Activated CD4-positive, alpha-beta T cell treated with anti-CD3 and anti-CD28 coated beads, Interleukin-2, Interleukin-6, amounts not matched to agents 100 ng/mL and 50 ng/mL, durations not matched to agents 16 hours and 8 hours (primary cell): Measurements from ENCODE around the gene VAPA.

Source experiments
- DNase-seq: peaks from one replicate; pipeline ENCODE4 v3.0.0-alpha.2; 2020

VAPA gene

DNA sequence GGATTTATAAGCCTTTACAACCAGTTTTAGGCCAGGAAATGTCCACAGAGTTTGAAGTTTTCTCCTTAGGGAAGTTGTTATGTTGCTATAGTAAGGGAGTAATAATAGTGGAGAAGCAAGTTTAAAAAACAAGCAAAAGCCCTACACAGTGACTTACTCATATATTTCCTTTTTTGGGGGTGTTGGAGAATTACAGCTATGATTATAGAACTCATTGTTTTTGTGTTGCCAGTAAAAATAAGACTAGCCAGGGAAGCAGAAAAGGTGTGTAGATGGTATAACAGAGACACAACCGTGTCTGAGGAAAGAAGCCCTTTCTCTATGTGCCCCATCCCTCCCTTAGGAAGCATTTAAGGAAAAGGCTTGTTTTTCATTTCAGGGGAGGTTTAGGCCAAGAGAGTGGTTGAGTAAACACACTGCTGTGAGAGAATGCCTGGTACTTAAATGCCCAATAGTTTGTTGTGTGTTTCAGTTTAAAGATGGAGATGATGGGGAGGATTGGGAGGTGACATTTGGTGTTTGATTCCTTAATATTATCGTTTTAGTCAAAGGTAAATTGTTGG, 2.3 kb downstream of the VAPA start:
- peak; percentile 31 for DNase-seq

DNA sequence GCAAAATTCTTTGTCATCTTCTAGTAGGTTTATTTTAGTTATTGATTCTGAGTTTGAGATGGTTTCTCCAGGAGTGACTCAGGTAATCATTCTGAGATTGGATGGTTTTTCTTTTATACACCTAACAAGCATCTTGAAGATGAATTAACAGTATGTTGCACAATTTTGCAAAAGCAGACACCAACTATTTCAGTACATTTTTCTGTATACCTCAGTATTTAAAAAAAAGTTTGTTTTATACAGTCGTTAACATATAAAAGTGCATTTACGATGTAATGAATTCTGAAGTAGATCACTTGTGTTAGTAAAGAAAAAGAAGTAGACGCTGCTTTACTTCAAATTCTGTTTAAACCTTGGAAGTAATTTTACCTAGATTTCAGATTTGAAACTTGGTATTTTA, 3.0 kb downstream of the VAPA start:
- no peak for DNase-seq

DNA sequence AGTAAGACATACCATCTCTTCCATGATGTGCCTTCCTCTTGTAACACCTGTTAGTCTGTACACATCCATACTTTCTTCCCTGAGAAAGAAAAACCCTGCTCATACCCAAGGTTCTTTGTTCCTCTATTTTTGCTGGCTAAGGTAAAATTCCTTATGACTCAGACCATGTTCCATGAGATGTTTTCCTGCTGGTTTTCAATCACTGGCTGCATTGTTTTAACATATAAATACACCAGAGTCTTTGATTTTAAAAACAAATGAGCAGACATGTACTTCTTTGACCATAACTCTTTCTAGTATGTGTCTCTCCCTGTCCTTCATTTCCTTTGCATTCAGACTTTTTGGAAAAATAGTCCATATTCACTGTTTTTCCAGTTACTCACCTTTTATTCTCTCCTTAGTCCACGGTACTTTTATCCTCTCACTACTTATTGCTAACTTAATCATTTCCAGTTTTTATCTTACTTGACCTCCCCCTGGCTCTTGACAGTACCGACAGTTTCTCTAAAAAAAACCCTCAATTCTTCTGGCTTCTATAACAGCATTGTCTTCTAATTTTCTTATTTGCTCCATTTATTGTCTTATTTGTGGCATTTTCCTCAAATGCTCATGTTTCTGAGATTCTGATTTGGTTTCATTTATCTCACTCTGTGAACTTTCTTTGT, 4.3 kb downstream of the VAPA start:
- DNase-seq: no peak

DNA sequence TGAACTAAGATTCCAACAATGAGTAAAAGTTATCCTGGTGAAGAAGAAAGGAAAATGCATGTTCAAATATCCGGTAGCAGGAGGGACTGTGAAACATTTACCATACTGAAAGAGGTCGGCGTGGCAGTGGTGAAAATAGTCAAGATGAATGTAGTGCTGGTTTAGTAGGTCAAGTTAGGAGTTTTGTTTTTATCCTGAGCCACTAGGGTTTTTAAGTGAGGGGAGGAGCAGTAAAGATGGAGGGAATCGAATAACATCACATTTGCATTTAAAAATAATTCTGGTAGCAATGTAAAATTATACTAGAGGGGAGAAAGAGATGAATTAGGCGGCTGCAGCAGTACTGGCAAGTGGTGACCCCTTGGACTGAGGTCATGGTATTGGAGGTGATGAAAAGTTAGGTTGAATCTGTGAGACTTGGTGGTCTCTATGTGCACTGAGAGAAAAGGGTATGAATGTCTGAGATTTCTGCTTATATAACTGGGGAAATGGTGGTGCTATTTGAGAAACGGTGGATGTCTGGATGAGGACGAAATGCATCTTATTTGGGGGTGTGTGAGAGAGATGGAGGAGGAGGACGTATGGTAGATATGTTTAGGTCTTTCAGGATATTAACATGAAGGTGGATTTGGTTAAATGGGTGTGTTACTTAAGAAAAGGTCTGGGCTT, 5.9 kb downstream of the VAPA start:
- DNase-seq: peak; percentile 32

DNA sequence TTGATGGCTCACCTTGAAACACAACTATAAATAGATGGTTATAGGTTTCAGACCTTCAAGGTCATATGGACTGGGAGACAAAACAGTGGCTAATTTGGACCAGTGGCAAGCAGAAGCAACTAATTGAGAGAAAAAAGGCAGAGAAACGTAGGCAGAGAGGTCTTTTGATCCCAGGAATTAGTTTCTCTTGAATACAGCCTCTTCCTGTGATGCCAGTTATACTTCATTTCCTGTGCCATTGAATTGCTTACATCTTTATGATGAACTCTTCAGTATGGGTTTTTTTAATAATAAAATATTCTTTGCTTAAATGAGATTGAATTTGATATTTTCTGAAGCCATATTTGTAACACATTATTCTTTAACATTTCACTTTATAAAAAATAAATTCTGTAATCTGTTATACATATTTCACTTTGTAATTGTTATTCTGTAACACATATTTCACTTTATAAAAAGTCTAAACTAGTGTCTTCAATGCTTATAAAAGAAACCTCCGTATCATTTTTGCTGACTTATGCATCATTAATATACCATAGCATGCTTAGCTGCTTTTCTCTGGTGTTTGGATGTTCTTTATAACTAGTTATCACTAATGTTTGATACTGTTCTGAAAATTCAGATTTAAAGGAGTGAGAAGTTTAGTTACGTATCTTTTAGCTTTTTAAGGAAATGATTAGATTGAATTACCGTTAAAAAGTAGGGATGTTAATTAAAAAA, 8.9 kb downstream of the VAPA start:
- no peak for DNase-seq

DNA sequence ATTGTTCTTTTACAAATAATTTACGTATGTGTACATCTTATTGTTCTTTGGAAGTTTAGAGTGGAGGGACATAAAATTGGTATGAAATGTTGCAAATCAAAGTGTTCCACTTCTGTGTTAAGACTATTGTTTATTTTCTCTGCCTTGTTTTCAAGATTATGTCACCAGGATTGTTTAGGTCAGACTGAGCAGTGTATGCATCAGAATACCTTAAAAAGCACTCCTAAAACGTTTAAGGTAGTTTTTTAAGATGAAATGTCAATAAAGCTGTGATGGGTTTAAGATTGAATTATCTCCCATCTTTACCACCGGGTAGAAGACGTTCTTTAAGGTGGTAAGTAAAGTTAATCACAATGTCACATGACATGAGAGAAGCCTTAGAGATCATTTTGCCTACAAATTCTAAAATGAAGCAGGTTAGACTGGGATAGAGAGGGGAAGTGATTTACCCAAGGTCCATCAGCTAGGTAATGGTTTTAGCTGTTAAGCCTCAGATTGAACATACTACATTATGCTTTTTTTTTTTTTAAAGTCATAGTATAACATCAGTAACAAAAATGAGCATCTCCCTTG, 10.6 kb downstream of the VAPA start:
- no peak for DNase-seq

DNA sequence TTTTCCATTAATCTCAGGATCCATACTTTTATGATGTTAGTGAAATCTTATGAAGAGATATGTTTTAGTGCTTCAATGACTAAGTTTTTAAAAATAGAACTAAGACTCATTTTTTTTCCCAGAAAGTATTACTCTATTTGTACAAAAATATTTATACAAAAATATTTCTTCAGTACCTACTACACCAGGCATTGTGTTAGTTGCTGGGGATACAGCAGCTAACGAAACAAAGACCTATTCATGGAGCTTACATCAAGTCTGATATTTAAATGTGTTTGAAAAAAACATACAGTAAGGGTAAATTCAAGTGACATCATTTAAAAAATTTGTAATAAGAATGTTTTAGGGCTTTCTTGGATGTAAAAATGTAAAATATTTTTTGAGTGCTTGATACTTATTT, 11.6 kb downstream of the VAPA start:
- DNase-seq: no peak

DNA sequence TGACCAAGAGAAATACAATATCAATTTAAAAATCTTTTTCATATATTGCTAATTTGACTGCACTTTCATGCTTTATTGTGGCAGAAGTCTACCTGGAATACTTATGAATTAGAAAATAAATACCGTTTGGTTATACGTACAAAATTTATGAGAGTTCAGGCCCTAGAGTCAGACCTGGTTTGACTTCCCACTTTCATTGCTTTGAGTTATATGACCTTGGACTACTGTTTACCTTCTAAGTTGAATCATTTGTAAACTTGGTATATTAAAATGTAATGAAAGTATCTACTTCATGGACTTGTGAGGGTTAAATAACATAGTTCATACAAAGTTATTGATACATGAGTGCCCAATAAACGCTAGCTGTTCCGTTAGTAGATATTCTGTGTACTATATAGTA, 12.0 kb downstream of the VAPA start:
- DNase-seq: no peak

DNA sequence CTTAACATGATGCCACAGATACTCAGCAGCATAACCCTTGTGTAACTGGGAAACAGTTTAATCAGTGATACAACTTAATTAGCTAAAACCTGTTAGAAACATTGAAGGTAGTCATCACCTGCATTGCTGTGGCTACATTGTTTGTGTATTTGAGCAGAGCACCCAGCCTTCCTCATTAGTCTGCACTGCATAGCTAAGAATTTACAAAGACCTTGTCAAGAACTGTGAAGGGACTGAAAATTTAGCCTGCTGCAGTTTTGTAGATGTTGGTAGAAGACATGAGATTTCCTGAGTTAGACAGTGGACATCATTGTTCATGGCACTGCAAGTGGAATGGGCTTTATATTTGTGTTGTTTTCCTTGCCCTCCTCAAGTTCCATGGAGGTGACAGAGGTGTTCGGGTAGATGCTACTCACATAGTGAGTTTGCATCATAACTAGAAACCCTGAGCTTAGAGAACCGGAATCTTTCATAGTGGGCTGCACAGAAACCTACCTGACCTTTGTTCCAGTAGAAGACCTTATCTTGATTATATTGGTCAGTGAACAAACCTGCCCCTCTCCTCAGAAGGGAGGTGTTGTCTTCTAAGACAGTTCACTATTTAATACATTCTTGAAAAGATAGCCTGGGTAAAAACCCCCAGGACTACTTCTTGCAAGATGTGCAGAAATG, 12.5 kb downstream of the VAPA start:
- no peak for DNase-seq

DNA sequence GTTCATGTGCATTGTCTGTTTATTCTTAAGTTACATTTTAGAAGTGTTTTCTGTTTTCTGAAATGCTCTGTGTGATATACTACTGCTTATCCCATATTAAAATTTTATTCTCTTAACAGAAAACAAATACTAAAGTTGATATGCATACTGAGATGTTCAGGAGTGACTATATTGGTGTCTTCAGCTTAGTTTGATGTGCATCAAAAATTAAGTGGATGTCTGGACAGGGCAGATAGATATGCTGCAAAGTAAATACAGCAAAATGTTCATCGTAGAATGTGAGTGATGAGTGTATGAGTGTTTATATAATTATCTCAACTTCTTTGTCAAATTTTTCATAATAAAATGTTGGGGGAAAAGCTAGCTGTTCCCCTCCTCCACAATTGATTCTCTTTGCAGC, 13.2 kb downstream of the VAPA start:
- DNase-seq: no peak

DNA sequence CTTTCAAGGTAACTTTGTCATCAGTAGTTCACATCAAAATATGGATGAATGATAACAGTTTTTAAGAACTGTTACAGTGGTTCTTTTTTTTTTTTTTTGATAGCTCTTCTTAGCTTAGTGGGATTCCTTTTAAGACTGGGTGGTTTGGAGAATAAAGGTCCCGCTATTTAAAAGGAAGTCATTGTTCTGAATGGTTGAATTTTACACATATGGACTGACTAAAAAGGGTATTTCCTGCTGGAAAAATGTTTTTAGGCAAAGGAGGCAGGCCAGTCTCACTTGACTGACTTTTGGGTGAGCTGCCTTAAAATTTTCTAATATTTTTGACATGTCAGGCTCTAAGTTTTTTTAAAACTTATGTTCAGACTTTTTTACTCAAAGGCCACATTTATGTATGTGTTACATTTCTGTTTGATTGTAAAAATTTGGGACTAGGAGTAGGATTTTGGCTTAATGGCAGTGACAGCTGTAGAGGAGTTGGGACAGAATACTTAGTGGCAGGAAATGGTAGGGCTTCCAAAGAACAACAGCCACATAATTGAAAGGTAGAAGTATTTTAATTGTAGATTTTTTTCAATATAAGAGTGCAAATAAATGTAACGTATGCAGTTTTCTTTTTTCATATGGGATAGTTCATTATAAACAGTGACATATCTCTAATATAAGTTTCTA, 13.7 kb downstream of the VAPA start:
- no peak for DNase-seq

DNA sequence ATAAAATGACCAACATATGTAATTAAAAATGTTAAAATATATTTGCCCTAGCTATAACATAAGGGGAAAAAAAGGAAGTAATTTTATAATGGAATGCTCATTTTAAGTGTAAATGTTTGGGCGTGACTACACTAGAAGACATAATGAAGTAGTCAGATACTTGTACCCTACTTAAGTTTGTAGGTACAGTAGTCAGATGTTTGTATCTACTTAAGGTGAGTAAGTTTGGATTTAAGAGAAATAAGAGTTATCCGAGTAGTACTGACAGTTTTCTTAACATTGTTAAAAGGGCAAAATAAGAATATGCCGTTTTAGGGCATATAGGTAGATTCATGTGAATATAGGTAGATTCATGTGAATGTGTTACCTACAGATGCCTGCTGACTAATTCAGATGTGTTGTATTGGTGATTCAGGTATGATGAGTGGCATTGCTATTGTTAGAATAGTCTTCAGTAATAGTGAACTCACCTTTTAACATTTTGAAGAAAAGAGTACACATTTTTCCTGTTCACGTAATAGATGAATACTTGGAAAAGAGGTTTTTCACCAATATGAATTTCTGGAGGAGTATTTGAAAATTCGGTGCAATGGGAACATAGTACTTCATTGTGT, 14.9 kb downstream of the VAPA start:
- no peak for DNase-seq

DNA sequence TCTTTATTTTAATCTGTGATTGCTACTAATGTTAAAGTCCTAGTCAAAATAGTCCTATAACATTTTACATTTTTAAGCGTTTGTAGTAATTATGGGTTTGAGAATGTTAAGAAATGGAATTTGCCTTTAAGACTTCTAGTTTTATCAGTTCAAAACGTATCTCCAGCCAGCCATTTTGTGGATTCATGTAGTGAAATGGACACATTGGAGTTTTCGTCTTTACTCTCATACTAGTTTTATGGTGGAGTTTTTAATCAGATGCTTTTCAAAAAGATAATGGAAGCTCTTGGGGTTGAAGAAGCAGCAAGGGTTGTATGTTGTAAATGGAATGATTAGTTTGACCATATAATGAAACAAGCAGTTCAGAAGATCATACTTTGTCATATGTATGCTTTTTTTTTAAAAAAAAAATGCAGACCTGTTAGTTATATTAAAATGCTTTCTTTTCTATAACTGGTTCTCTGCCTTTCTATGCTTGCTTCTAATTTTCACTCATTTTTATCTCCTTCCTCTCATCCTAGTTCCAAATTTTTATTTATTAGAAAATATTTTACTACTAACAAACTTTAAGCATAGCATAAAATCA, 16.6 kb downstream of the VAPA start:
- no peak for DNase-seq

DNA sequence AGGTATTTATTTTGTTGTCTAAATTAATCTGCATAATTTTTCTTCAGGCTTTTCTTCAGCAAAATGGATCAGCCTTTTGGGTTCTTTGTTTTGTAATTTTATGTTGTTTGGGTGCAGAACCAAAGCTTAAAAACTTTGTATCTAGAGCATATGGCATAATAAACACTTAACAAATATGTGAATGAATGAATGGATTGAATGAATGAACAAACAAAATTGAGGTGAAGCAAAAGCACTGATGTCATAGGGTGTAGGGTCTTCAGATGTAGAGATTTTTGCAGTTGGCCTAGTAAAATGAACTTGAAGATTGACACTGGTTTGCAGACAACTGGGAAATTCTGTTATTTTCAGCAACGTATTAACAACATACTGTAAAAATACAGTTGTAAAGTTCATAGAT, 17.3 kb downstream of the VAPA start:
- DNase-seq: no peak

DNA sequence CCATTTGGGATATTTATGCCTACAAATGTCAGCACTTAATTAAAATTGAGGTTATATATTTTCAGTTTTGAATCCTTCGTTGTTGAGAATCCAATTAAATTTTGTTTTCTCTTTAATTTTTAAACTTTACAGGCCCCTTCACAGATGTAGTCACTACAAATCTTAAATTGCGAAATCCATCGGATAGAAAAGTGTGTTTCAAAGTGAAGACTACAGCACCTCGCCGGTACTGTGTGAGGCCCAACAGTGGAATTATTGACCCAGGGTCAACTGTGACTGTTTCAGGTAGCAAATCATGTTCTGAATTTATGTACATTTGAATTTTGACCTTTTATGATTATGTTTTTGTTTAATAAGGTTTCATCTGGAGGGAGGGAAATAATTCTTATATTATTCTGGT, 17.9 kb downstream of the VAPA start:
- no peak for DNase-seq

DNA sequence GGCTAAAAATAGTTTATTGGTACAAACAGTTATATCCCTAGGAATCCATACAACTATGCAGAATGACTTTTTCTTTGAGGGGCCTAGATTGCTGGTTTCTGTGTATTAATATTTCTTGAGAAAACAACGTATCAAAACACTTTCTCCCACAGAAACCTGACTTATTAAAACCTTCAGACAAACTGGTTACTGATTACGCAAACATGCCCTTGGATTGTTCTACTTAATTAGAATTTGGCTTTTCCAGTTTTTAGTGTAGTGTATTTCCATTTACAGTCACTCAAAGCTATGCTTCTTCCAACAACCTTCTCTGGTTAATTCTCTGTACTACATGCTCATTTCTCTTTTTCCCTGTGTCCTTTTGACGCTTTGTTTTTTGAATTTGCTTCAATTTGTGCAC, 20.0 kb downstream of the VAPA start:
- no peak for DNase-seq

DNA sequence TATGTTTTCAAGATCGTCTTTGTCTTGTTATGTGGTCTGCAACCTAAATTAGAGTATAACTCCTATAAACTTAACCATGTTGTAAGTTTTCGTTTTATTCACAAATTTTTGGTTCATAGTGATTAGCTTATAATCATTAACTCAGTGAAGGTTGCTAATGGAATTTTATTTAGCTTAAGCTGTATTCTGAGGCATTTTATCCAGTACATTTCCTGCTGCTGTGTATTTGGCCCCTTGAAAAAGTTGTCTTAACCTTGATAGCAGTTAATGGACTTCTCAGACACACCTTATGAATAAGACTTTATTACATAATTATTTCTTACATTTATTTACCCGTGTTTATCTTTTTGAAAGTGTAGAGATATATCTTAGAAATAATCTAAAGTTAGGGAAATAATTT, 20.5 kb downstream of the VAPA start:
- DNase-seq: no peak

DNA sequence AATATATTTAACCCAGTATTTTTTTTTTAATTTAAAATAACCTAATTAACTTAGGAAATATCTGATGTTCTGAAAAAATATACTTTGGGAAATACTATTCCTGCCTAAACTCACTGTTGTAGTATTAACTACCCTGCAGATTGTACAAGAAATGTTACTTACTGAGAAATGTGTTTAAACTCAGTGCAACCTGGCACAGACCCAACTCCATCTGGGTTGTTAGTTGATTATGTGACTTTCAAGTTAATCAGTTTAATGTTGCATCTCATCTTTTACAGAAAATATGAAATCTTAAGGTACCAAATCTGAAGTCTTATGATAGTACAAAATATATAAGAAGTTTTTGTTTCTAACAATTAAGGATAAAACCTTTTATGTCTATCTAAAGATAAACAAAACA, 27.3 kb downstream of the VAPA start:
- DNase-seq: no peak

DNA sequence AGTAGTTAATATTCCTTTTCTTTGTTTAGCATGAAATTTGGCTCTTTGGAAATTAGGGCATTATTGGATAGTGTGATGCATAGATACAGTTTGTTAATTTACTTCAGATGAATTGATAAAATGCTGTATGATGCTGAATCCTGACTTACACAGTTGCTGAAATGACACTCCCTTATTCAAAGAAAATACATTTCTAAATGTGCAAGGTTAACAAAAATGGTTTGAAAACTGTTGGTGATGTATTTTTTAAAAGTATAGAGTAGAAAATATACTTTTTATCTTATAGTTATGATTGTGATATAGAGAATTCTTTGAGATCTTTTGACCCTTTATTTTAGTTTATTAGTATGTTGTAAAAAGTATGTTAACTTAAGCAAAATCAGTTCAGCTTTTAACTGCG, 27.8 kb downstream of the VAPA start:
- no peak for DNase-seq

DNA sequence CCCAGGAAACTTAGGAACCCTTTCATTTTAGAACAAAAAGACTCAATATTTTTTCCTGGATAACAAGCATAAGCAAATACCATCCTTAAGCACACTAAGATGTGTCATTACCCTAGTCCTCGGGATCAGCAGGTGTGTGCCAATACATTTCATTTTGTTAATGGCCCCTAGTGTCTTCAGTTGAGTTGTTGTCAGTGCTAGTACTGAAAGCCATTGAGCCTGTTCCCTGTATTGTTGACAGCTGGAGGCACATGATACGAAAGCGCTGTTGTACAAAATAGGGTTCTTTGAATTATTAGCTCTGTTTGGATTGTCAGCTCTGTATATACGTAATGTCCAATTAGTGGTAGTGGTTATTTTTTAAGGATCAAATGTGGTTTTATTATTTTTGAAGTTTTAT, 29.5 kb downstream of the VAPA start:
- DNase-seq: no peak

DNA sequence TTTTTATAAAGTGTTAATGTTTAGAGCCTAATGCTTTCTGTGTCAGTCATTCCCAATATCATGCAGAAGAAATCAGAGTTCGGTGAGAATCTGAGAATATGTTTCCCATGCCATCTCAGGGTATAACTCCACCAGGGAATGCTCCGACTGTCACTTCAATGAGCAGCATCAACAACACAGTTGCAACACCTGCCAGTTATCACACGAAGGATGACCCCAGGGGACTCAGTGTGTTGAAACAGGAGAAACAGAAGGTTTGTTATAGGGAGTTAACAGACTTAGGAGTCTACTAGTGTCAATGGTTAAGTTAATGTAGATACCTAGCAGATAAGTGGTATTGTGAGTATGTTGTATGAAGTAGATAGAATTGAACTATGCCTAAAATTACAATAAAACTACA, 31.0 kb downstream of the VAPA start:
- DNase-seq: no peak

DNA sequence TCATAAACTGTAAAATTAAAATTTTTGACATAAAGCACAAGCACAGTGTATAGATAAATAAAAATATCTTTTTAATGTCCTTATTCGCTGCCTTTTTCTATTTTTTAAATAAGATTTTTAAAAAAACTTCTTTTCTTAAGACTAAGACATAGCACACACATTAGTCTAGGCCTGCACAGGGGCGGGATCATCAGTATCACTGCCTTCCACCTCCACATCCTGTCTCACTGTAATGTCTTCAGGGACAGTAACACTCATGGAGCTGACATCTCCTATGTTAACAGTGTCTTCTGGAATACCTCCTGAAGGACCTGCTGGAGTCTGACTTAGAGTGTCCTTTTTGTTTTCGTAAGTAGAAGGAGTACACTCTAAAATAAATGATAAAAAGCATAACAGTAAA, 33.0 kb downstream of the VAPA start:
- DNase-seq: no peak
